GM19099 (cell line): ENCODE data around the gene MARCHF9.

Experiments used
- POLR2A ChIP-seq: IDR thresholded peaks from 3 replicates; pipeline ENCODE4 v1.6.1; 2011; ENCODE audit warnings: low read depth; ENCODE audit not compliant: insufficient read length; ENCODE audit errors: extremely low read depth

Gene MARCHF9

DNA sequence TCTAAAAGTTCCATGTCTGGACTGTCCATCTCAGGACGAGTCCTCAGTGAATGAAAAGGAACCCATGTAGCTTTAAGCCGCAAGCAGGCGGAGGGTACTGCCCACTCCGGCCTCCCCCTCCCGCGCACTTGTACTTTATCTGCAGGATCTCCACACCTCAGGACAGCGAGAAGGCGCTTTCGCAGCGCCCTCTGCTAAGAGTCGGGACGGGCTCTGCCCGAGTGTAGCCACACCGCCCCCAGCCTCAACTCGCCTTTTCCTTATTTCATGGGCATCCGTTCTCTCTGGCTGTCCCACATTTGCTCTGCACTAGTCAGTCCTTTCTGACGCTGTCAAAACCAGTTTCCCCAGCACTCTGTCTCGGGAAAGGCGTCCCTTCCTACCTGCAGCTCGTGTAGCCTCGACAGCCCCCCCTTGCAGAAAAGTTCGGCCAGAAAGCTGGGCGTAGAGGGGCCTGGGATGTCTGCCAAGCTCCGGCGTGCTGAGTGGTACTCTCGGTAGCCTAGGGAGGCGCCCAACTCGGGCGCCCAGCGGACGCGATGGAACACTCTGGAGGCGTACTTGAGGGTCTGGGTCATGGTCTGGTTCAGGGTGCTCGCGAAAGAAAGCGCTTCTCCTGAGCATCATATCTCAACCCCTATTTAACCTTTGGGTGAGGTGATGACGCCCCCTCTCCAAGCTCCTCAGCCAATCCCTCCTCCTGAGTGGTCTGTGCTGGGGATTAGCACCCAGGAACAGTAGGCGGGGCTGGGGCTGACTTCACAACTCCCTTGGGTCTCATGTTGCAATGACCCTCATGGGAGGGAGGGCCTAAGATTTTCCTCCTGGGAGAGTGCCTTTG, 11.8 kb downstream of the MARCHF9 start, which contains the start of gene CYP27B1:
CYP27B1 (minus strand) TSS at position 615 of the 841 bp plus-strand sequence; CDS start at position 578, 37 bp downstream.
- peak; percentile 17 for TF ChIP-seq POLR2A

DNA sequence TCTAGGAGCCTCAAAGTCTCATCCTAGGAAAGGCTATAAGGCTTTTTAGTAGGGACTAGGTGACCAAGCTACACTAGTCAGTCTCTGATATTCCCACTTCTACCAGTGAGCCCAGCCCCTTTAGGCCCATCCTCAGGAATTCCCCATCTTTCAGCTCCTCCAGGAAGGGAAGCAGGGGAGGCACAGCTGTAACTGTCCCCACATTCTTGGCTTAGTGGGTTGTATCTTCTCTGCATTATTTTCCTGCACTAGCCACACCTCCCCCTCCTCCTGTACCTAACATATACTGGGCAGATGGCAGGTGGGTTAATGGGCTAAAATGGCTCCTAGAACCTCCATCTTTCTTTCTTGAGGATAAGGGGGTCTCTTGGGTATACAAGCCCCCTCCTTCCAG, 12.4 kb downstream of the MARCHF9 start:
- no peak for TF ChIP-seq POLR2A

- TF ChIP-seq POLR2A, result no peak
Measured at GRCh38 chr12:57767876-57768275, 13.0 kb downstream of the MARCHF9 start.

GRCh38 chr12:57769594-57769993, 14.7 kb downstream of the MARCHF9 start:
- TF ChIP-seq POLR2A, result no peak

GRCh38 chr12:57770734-57771133, 15.8 kb downstream of the MARCHF9 start:
- TF ChIP-seq POLR2A, result no peak

DNA sequence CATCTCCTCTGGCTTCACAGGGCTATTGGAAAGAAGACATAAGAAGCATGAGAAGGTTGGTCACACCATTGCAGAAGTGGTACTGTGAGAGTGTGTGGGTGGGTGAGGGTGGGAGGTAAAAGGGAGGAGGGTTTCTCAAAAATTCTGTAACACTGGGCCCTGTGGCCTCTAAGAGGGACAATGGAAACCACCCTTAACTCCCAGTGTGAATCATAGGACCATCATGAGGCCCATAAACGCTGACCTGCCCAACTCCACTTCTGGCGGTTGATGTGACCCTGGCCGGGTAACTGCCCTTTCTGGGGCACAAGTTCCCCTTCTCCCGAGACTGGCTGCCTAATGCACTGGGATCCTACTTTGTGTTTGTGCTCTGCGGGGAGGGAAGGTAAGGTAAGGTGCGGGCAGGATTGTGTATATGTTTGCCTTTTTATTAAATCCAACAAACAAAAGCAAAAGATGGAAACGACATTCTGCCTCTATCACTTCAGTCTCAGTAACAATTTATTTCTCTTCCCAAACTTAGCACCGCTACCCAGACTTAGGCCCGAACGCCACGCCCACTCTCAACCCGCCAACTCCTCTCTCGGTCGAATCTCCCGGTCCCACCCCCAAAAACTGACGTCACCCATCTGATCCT, 16.5 kb downstream of the MARCHF9 start:
- TF ChIP-seq POLR2A, result no peak

- peak; percentile 76 for TF ChIP-seq POLR2A
Measured at GRCh38 chr12:57771873-57772428, 17.0 kb downstream of the MARCHF9 start, which contains the start of gene METTL1. METTL1 (minus strand) TSS chr12:57772105; CDS start chr12:57772083, 22 bp downstream.

GRCh38 chr12:57772429-57773322, 17.8 kb downstream of the MARCHF9 start, which contains the start of gene EEF1AKMT3:
EEF1AKMT3 (plus strand) TSS chr12:57772614; CDS start chr12:57772725, 111 bp downstream.
- no peak for TF ChIP-seq POLR2A

GRCh38 chr12:57775044-57775443, 20.1 kb downstream of the MARCHF9 start:
- TF ChIP-seq POLR2A, result no peak

DNA sequence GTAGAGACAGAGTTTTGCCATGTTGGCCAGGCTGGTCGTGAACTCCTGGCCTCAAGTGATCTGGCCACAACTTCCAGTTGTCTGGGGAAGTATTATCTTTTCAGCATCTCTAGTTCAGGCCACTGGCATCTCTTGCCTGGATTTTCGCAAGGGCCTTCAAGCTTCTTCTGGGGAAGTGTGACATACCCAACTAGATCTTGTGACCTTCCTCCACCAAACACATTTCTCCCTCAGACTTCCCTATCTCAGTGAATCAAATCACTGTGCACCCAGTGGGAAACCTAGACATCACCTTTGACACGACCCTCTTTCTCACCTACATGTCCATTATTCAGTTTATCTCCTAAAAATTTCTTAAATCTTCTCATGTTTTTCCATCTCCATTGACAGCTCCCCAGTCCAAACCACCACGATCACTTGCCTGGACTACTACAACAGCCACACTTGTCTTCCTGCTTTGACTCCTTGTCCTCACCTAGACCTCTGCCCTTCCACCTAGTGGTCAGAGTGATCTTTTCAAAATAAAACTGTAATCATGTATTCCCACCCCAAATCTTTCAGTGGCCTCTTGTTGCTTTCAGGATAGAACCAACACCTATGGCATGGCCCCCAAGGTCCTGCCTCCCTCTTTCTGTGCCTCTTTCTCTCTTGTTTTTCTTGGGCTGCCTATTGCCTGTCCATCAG, 20.8 kb downstream of the MARCHF9 start:
- TF ChIP-seq POLR2A, result no peak

- TF ChIP-seq POLR2A, result no peak
Measured at GRCh38 chr12:57776247-57776587, 21.3 kb downstream of the MARCHF9 start.

DNA sequence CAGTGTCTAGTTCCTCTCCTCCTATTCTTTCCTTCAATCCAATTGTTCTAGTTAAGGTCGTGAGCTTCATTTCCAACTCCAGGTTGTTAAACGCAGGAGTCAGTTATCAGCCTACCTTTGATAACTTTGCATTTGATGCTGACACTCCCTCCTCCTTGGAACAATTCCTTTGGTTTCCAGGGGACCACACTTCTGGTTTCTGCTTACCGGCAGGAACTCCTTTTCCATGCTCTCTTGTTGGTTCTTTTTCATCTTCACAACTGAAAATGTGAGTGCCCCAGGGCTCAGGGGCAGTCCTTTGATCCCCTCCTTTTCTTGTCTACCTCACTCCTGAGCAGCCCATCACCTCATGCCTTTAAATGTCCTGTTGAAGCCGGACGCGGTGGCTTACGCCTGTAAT, 22.5 kb downstream of the MARCHF9 start:
- TF ChIP-seq POLR2A, result no peak

- TF ChIP-seq POLR2A, result no peak
Measured at GRCh38 chr12:57777911-57778310, 23.0 kb downstream of the MARCHF9 start.

DNA sequence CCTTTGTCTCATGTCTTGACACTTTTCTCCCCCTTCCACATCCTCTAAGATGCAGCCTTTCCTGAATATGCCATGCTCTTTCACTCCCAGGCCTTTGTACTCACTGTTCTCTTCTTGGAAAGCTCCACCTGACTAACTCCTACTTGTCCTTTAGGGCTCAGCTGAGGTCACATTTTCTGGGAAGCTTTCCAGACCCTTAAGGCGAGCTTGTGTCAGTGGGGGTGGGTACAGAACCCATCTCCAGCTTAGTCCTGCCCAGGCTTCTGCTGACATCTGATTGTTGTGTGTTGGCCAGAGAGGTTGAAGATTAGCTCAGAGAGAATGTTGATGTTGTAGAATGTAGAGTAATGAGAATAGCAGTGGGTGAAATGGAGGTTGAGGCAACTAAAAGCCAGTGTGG, 24.8 kb downstream of the MARCHF9 start:
- TF ChIP-seq POLR2A, result no peak

- no peak for TF ChIP-seq POLR2A
Measured at GRCh38 chr12:57780284-57780897, 25.5 kb downstream of the MARCHF9 start.
